NCI-H2227 (cell line): ENCODE measurements around the gene NUDT16.
"Not testable (repeated sequence)": the region's sequence is repeated elsewhere in the genome, so short reads cannot be mapped to it uniquely, and the experiment has no call there.

Experiments used
- DNase-seq: peaks from one replicate; lab custom pipeline; 2025; ENCODE audit not compliant: unreplicated experiment; lab: John Stamatoyannopoulos, UW

Gene NUDT16

GRCh38 chr3:131380821-131381444, 641 bp upstream of the NUDT16 start:
- DNase-seq: not testable (repeated sequence)

DNA sequence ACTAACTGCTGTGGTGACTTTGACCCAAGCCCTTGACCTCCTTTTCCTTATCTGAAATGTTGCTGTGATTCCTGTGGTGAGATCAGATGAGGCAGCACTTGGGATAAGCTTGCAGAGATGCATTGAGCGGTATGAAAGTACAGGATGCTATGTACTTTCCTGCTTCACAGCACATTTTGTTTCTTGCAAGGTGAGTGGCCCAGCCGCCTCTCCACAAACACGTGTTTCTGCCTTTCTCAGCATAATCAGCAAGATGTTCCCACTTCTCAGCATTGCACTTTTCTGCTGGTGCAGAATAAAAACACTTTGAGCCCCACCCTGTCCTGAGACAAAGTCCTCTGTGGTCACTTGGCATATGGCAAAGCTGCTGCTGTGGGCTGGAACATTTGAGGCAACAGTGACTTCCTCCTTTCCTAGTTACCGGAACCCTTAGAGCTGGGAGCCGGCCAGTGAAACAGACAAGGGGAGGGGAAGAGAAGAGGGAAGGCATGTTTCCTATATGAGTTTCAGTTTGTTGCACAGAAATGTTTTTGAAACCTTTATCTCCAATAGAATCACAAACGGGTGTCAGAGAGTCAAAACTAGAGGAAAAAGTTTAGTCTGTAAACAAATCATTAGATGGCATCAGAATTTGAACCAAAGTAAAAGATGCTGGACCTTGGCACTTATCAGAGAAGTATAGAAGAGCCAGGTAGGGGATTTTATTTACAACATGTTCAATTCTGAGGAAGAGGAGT, 5.0 kb downstream of the NUDT16 start:
- no peak for DNase-seq

DNA sequence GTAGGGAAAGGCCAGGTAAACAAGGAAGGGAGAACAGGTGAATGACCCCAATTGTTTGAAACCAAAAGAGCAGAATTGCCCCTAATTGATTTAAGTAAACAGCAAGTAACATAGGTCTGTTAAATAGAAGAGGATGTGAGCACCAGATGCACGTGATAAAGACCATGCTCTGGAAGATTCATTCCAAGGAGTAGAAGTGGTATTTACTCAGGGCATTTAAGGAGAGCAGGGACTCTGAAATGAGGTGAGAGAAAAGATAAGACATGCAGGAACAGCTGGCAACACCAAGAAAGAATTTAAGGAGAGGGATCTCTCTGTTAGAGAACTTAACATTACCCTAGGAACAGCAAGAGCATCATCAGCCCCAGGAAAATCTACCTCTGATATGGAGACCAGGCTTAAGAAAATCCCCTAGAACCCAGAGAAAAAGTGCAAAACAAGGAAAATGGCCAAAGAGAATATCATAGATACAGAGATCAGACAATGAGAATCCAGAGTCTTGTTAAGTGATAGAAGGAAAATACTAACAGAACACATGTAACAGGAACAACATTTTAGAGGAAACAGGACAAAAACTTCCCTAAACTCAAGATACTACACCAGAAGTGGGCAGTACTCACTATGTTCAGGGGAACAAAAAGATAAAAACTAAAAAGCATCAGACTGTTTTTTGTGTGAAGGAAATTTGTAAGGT, 6.4 kb downstream of the NUDT16 start:
- no peak for DNase-seq

DNA sequence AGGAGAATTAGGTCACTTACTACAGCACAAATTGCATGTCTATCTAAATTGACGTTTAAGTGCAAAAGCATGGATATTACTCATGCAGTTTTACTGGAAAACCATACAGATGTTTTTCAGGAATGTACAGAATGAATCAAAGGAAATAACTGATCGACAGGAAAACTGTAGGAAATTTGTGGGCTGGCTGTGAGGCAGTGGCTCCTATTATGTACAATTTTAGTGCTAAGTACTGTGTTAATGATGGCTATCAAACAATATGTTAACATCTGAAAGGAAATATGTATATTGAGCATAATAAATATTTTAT, 6.9 kb downstream of the NUDT16 start:
- DNase-seq: no peak

- no peak for DNase-seq
Measured at GRCh38 chr3:131390331-131390730, 8.8 kb downstream of the NUDT16 start.

GRCh38 chr3:131393051-131393450, 11.5 kb downstream of the NUDT16 start:
- no peak for DNase-seq

DNA sequence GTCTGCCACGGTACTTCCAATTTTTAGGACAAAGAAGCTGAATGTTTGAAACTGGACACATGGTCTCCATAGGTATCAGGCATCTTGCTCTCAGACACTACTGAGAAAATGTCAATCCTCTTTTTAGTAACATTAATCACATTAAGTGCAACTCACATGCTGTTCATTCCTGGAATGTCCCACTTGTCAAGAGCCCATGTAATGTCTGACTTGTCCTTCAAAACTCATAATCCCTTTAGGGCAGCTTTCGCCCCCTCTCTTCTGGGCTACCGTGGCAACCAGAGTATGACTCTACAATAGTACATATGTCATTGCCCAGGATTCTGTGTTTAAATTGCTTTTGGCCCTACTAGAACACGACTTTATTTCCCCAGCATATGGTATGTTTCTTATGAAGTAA, 12.3 kb downstream of the NUDT16 start:
- no peak for DNase-seq

DNA sequence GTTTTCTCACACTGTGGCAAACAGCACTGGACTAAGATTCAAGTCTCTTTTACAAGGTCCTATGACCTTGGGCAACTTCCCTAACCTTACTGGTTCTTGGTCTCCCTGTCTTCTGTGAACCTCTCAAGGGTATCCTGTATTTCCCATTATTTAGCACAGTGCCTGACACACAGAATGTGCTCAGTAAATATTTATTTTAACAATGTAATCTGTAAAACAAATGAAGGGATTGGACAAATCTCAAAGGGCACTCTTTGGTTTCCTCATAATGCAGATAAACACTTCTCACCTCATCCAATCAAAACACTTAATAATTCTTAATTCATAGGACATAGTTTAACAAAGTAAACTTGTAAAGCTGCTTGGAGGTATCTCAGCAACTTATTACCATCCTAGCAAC, 12.8 kb downstream of the NUDT16 start:
- DNase-seq: no peak

DNA sequence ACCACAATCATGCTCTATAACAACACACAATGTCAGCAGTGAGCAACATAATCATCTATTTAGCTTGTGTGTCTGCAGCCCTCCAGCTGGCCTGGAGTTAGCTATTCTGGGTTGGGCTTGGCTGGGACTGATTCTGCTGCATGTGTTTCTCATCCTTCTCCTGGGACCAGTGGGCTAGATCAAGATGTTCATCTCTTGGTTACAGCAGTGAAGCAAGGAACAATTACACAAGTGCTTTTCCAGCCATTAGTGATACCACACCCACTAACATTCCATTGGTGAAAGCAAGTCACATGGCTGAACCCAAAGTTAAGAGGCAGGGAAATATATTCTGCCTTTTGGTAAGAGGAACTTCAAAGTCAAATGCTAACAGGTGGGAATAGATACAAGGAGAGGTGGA, 14.6 kb downstream of the NUDT16 start:
- DNase-seq: no peak

- no peak for DNase-seq
Measured at GRCh38 chr3:131397889-131398288, 16.3 kb downstream of the NUDT16 start.

DNA sequence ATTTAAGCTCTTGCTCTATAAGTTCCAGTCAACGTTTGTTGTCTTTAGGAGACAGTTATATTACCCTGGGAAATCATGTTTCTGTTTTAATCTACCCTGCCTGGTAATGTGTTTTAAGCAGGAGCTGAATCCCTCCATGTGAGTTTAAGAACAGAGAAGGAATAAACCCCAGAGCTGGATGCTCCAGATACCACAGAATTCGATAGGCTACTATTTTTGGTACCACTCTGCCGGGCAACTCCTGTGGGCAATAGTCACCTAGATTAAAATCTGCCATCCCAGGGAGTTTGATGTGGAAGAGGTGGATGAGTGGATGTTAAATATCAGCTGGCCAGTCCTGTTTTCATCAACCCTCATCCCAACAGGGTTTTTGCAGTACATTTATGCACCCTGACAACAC, 20.4 kb downstream of the NUDT16 start:
- DNase-seq: no peak

DNA sequence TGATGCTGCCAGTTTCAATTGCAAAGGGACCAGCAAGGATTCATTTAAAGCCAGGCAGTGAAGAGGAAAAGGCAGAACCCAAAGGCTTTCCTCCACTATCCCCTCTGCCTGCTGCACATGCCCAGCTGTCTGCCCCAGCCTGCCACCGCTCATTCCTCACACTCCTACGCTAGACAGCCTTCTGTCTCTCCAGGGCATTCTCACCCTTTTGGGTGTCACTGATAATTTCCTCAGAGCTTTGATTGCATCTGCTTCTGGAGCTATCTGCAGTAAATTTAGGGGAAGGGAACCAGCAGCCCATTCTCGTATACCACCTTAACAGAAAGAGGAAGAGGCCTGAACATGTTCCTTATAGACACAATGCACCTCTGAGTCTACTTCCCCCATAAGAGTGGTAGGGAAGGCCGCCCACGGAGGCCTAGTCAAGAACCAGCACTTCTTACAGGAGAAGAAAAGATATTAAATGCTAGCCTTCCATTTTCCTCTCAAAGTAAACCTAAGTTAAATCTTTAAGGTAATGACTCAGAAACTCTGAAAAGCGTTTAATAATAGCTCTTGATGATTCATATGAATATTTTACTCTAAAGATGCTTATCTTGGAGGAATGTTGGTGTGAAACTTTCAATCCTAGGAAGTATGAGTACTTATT, 20.9 kb downstream of the NUDT16 start:
- no peak for DNase-seq

DNA sequence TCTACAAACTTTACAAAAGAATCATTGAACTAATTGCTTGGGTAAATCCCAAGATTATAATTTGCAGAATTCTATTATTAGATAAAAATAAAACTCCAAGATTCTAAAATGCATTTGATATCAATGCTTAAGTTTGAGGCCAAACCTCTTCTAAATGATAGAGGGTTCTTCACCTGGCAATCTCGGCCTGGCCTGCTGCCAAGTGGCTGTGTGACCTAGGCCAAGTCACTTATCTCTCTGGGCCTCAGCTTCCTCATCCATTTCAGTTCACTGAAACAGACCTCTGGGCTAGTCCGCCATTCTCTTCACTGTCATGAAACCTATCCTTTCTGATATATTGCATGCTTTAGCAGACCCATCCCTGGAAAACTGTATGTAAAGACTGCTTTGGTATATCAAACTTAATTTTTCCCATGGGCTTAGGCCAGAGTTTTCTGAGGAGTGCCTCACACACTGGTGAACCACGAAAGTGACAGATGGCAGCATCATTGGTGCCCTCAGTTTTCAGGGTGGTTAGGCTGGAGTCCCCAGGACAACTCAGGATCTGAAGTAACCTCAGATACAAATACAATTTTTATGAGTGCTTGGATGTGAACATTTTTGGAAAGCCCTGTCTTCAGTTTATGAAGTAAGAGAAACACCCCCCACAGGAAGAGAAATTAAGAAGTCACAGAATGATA, 21.8 kb downstream of the NUDT16 start:
- DNase-seq: no peak

DNA sequence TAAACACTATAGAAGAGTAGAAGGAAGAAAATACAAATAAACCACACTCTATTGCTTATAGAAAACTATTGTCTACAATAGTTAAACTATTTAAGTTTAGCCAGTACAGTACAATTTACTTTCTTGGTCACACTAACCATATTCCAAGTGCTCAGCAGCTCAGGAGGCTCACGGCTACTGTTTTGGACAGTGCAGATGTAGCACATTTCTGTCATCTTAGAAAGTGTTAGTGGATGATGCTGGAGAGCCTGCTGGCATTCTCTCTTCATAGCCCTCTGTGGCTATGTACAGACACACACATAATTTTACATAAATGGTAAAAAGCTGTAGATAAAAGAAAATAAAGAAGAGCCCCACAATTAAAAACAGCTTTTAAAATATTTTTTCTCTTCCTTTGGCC, 23.8 kb downstream of the NUDT16 start:
- DNase-seq: no peak

DNA sequence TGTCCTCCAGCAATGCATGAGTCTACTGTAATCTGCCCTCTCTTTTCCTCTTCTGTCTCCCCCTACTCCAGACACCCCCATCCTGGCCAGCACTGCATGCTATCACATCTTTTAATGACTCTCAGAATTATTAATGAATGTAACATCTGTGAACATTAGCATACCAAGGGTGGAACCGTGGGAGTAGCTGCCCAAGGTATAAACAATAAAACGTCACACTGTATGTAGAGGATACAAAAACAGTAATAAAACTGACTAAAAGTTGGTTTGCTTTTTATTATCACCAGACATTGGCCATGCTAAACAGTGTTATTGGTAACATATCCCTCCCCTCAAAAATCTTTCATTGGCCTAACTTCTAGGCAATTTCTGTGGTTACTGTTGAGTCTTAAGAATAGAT, 24.7 kb downstream of the NUDT16 start:
- DNase-seq: no peak

GRCh38 chr3:131417751-131418150, 36.2 kb downstream of the NUDT16 start:
- no peak for DNase-seq

- DNase-seq: no peak
Measured at GRCh38 chr3:131421301-131421700, 39.7 kb downstream of the NUDT16 start.

GRCh38 chr3:131421957-131422498, 40.5 kb downstream of the NUDT16 start:
- no peak for DNase-seq

- DNase-seq: no peak
Measured at GRCh38 chr3:131427226-131427625, 45.7 kb downstream of the NUDT16 start.

DNA sequence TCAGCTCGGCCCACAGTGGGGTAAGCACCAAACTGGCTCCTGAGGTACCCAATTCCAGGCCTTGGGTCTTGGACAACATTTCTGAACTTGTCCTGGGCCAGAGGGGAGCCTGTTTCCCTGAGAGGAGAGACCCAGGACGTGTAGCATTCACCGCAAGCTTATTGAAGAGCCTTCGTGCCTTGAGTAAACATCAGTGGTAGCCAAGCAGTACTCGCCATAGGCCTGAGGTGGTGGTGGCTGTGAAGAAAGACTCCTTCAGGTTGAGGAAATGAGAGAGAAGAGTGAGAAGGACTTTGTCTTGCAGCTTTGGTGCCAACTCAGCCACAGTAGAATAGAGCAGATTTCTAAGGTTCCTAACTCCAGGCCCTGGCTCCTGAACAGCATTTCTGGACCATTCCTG, 50.2 kb downstream of the NUDT16 start:
- no peak for DNase-seq

GRCh38 chr3:131432441-131432840, 50.9 kb downstream of the NUDT16 start:
- DNase-seq: no peak
